Forelimb muscle (tissue), 1 donor: ENCODE data around the gene ZNF473. TPM values are rescaled to one million over a fixed set of nuclear protein-coding genes. Genes with fewer than 3 reads are reported as not detected.
A peak's percentile ranks its signal among the peaks of the same experiment; 100 is the strongest.

Experiments used
- DNase-seq: peaks from one replicate; pipeline ENCODE4 v3.0.0-alpha.2; 2013; ENCODE audit warnings: low read depth
- polyA plus RNA-seq: library from polyadenylated mRNA; unstranded; fragments of 120-200 nt; gene quantifications from one replicate; pipeline ENCODE4 v1.2.1, GENCODE V29; 2013; ENCODE audit not compliant: insufficient read length

Gene ZNF473
- polyA plus RNA-seq, 1 donor, result 7.3 TPM

- DNase-seq, result no peak
Measured at GRCh38 chr19:50003254-50003788, 22.5 kb upstream of the ZNF473 start.

GRCh38 chr19:50003810-50004419, 21.9 kb upstream of the ZNF473 start:
- DNase-seq, result no peak

- DNase-seq, result no peak
Measured at GRCh38 chr19:50005428-50005827, 20.4 kb upstream of the ZNF473 start.

GRCh38 chr19:50007170-50007569, 18.6 kb upstream of the ZNF473 start:
- no peak for DNase-seq

GRCh38 chr19:50007947-50008346, 17.9 kb upstream of the ZNF473 start:
- no peak for DNase-seq

GRCh38 chr19:50008532-50008931, 17.3 kb upstream of the ZNF473 start:
- no peak for DNase-seq

- no peak for DNase-seq
Measured at GRCh38 chr19:50016225-50016807, 9.5 kb upstream of the ZNF473 start.

- no peak for DNase-seq
Measured at GRCh38 chr19:50020481-50020880, 5.3 kb upstream of the ZNF473 start.

- no peak for DNase-seq
Measured at GRCh38 chr19:50022823-50023222, 3.0 kb upstream of the ZNF473 start.

GRCh38 chr19:50024719-50025021, 1.1 kb upstream of the ZNF473 start:
- DNase-seq, result peak; percentile 24

- peak; percentile 100 for DNase-seq
Measured at GRCh38 chr19:50025022-50025793, 597 bp upstream of the ZNF473 start, which contains the start of gene VRK3. TSS of gene VRK3 (minus strand) at chr19:50025372. CDS start at chr19:50016162, 9,210 bp downstream.

- no peak for DNase-seq
Measured at GRCh38 chr19:50026550-50026906, 723 bp downstream of the ZNF473 start.

- no peak for DNase-seq
Measured at GRCh38 chr19:50030225-50030624, 4.4 kb downstream of the ZNF473 start.

- DNase-seq, result no peak
Measured at GRCh38 chr19:50030937-50031336, 5.1 kb downstream of the ZNF473 start.

GRCh38 chr19:50036908-50037307, 11.1 kb downstream of the ZNF473 start:
- DNase-seq, result no peak

- DNase-seq, result no peak
Measured at GRCh38 chr19:50039968-50040367, 14.2 kb downstream of the ZNF473 start.

- DNase-seq, result no peak
Measured at GRCh38 chr19:50040967-50041366, 15.2 kb downstream of the ZNF473 start.

GRCh38 chr19:50042363-50043024, 16.7 kb downstream of the ZNF473 start:
- DNase-seq, result no peak

GRCh38 chr19:50043967-50044366, 18.2 kb downstream of the ZNF473 start:
- no peak for DNase-seq

- no peak for DNase-seq
Measured at GRCh38 chr19:50044922-50045321, 19.1 kb downstream of the ZNF473 start.

GRCh38 chr19:50046649-50047503, 21.1 kb downstream of the ZNF473 start:
- DNase-seq, result no peak
